Endothelial cell of umbilical vein (primary cell): ENCODE measurements around the gene VPS51.

ENCODE experiments used
- POLR2A ChIP-seq: IDR thresholded peaks from 2 replicates; pipeline ENCODE4 v1.6.1; 2012; ENCODE audit warnings: low read depth, mild to moderate bottlenecking, control low read depth, low read length
- TF ChIP-seq, protein P1 (sequence below), 2 donors: IDR thresholded peaks; 1 replicate in 1 of 2; 2 replicates in 1 of 2; pipeline ENCODE4 v1.5.1; 2011; ENCODE audit warnings: low read length in 2 of 2, mild to moderate bottlenecking in 2 of 2, moderate library complexity in 2 of 2, control low read depth in 1 of 2, inconsistent platforms in 1 of 2, low read depth in 1 of 2; ENCODE audit not compliant: insufficient read depth in 1 of 2; ENCODE audit errors: extremely low read depth in 1 of 2

- TF ChIP-seq, protein P1, sequence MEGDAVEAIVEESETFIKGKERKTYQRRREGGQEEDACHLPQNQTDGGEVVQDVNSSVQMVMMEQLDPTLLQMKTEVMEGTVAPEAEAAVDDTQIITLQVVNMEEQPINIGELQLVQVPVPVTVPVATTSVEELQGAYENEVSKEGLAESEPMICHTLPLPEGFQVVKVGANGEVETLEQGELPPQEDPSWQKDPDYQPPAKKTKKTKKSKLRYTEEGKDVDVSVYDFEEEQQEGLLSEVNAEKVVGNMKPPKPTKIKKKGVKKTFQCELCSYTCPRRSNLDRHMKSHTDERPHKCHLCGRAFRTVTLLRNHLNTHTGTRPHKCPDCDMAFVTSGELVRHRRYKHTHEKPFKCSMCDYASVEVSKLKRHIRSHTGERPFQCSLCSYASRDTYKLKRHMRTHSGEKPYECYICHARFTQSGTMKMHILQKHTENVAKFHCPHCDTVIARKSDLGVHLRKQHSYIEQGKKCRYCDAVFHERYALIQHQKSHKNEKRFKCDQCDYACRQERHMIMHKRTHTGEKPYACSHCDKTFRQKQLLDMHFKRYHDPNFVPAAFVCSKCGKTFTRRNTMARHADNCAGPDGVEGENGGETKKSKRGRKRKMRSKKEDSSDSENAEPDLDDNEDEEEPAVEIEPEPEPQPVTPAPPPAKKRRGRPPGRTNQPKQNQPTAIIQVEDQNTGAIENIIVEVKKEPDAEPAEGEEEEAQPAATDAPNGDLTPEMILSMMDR (IDR thresholded peaks at IDR 0.05; ENCODE audit: extremely low read depth in 1 of 2, insufficient read depth in 1 of 2, low read depth in 1 of 2, low read length in 2 of 2), result no peak
- TF ChIP-seq POLR2A, result no peak
These were observed 29.7 kb upstream of the VPS51 start for GRCh38 chr11:65066315-65066714.
